Loucy (cell line): Measurements from ENCODE around the gene TET2.

Experiments used
- CTCF ChIP-seq: fragments of 200-600 bp; sonication (generic); conservative IDR thresholded peaks from 2 replicates; pipeline ENCODE4 v1.5.1; 2014; ENCODE audit warnings: mild to moderate bottlenecking, antibody characterized with exemption, low read length
- EZH2phosphoT487 ChIP-seq: fragments of 200-600 bp; IDR thresholded peaks from 2 replicates; pipeline ENCODE4 v1.6.1; 2018; ENCODE audit warnings: antibody characterized with exemption, mild to moderate bottlenecking, moderate library complexity, borderline replicate concordance

DNA sequence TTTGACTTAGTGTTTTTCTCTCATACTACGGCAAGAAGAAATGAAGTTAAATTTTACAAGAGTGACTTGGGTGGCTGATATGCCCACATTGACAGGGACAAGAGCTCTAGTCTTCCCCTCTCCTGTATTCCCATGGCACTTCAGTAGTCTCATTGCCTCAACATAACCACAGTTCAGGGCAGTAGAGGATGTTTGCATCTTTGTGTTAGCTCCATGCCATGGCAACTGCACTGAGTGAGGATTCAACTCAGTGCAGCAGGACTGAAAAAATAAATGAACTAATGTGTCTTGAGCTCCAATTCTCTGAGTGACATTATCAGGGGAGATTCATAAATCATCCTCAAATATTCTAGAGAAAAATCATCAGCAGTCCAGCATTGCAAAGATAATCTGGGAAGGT, 78.8 kb downstream of the TET2 start:
- TF ChIP-seq CTCF: no peak
- TF ChIP-seq EZH2phosphoT487: no peak
